ENCODE data around the gene NHSL1. TPM values are rescaled to one million over a fixed set of nuclear protein-coding genes. Genes with fewer than 3 reads are reported as not detected.

NHSL1 gene
- polyA plus RNA-seq, 3 donors = 0.06 to 2.8 (median 0.51) TPM

DNA sequence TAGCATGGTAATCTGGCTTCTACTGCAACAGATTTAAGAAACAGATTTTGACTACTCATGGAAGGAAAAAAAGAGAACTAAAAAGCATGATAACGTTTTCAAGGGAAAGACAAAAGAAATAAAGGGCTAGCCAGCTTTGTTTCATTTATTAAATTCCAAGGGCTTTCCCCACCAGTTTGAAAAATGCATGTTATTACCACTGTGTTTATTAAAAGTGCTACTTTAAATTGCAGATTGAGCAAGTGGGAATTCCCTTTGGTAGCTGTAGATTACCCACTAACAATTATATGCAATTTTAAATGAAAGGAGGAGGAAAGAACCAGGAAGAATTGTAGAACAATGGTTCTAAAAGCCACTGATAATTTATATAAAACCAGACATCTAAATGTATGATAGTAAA is 40.6 kb upstream of the NHSL1 start:
- H3K36me3 Mint-ChIP-seq = no peaks in the 10 kb centered on the region
- Histone ChIP-seq H3K4me3 (replicated peaks in 1 of 3; ENCODE audit: low read depth in 2 of 3, low read length in 3 of 3) (no peak overlapping the region), H3K27me3 (ENCODE audit: control insufficient read depth in 2 of 2, insufficient read depth in 2 of 2, low read length in 2 of 2) (no peaks in the 10 kb centered on the region), H3K4me2 (replicated peaks; ENCODE audit: extremely low read depth, low read length, poor library complexity, severe bottlenecking) (no peak overlapping the region), H3K9ac (ENCODE audit: insufficient read depth, low read length, poor library complexity, severe bottlenecking) (no peak overlapping the region), H4K20me1 (ENCODE audit: insufficient read depth, low read length) (no peaks in the 10 kb centered on the region), H3K79me2 (ENCODE audit: insufficient read depth, low read length) (no peaks in the 10 kb centered on the region), H3K27ac (ENCODE audit: low read depth in 1 of 2, low read length in 2 of 2) (no peak overlapping the region), H3K9me3 (replicated peaks in 1 of 2; ENCODE audit: control insufficient read depth in 1 of 2, insufficient read depth in 1 of 2, low read length in 2 of 2) (no peaks in the 10 kb centered on the region), H3K4me1 (ENCODE audit: control insufficient read depth in 1 of 2, insufficient read depth in 2 of 2, low read length in 2 of 2) (peaks cover 0 to 7% of the 10 kb centered on the region in 2 donors), H2AFZ (ENCODE audit: insufficient read depth, low read depth, low read length, poor library complexity, severe bottlenecking) (no peak overlapping the region), H3K36me3 (replicated peaks in 1 of 2; ENCODE audit: control insufficient read depth in 1 of 2, insufficient read depth in 2 of 2, low read length in 2 of 2) (no peaks in the 10 kb centered on the region)
- no CpG with 5 or more reads among the region's 1 CpG for WGBS (ENCODE audit: insufficient coverage)
- H3K9me3 Mint-ChIP-seq = peaks cover 0 to 2% (median 0%) of the 10 kb centered on the region in 7 donors
- intact Hi-C loops (cut with micrococcal nuclease) = no loop called here
- H3K27ac Mint-ChIP-seq = no peak overlapping the region
- peaks cover 12% of the 10 kb centered on the region for H3K4me1 Mint-ChIP-seq
- no peak for DNase-seq
- TF ChIP-seq, protein P1, sequence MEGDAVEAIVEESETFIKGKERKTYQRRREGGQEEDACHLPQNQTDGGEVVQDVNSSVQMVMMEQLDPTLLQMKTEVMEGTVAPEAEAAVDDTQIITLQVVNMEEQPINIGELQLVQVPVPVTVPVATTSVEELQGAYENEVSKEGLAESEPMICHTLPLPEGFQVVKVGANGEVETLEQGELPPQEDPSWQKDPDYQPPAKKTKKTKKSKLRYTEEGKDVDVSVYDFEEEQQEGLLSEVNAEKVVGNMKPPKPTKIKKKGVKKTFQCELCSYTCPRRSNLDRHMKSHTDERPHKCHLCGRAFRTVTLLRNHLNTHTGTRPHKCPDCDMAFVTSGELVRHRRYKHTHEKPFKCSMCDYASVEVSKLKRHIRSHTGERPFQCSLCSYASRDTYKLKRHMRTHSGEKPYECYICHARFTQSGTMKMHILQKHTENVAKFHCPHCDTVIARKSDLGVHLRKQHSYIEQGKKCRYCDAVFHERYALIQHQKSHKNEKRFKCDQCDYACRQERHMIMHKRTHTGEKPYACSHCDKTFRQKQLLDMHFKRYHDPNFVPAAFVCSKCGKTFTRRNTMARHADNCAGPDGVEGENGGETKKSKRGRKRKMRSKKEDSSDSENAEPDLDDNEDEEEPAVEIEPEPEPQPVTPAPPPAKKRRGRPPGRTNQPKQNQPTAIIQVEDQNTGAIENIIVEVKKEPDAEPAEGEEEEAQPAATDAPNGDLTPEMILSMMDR (IDR thresholded peaks at IDR 0.05) = no peak
- H3K4me3 Mint-ChIP-seq = no peak overlapping the region
- peaks cover 0 to 3% (median 0%) of the 10 kb centered on the region in 3 donors for H3K27me3 Mint-ChIP-seq (ENCODE audit: low read depth in 3 of 3)

DNA sequence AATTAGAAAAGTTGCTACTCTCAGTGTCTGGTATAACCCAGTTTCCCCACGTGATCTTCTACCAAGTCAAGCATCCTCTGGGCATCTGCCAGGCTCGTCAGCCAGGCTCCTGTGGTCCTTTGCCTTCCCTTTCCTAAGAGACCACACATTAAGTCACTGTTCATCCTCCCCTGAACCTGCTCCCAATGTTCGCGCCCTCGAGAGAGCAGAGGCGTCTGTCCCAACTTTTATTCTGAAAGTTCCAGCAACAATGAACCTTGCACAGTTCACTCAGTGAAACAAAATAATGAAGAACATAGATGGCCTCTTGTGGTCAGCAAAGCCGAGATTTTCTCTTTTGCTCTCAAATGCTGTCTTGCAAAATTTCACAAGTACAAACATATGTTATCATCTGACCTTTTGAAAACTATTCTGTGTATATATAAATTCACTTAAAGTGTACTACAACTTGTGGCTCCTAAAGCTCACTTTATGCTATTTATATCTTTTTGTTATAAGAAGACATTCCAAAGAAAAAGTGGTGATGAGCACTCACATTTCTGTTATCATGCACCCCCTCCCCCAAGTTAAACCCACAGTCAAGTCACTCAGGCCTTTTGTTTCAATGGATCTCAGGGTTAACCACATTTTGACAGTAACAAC is 39.2 kb upstream of the NHSL1 start:
- 100% methylated on average over 1 of the region's 7 CpGs for WGBS (ENCODE audit: insufficient coverage)
- DNase-seq = no peak
- peaks cover 0 to 2% (median 0%) of the 10 kb centered on the region in 7 donors for H3K9me3 Mint-ChIP-seq

More for the DNA sequence above, 39.2 kb upstream of the NHSL1 start:
- Mint-ChIP-seq H3K4me3 (no peak overlapping the region), H3K36me3 (no peaks in the 10 kb centered on the region), H3K27me3 (ENCODE audit: low read depth in 3 of 3) (peaks cover 0 to 3% (median 0%) of the 10 kb centered on the region in 3 donors), H3K27ac (no peak overlapping the region), H3K4me1 (peaks cover 12% of the 10 kb centered on the region)
- Histone ChIP-seq H3K79me2 (ENCODE audit: insufficient read depth, low read length) (no peaks in the 10 kb centered on the region), H3K27me3 (ENCODE audit: control insufficient read depth in 2 of 2, insufficient read depth in 2 of 2, low read length in 2 of 2) (no peaks in the 10 kb centered on the region), H3K4me1 (ENCODE audit: control insufficient read depth in 1 of 2, insufficient read depth in 2 of 2, low read length in 2 of 2) (peaks cover 0 to 7% of the 10 kb centered on the region in 2 donors), H3K9ac (ENCODE audit: insufficient read depth, low read length, poor library complexity, severe bottlenecking) (no peak overlapping the region), H4K20me1 (ENCODE audit: insufficient read depth, low read length) (no peaks in the 10 kb centered on the region), H2AFZ (ENCODE audit: insufficient read depth, low read depth, low read length, poor library complexity, severe bottlenecking) (no peak overlapping the region), H3K27ac (ENCODE audit: low read depth in 1 of 2, low read length in 2 of 2) (no peak overlapping the region), H3K9me3 (replicated peaks in 1 of 2; ENCODE audit: control insufficient read depth in 1 of 2, insufficient read depth in 1 of 2, low read length in 2 of 2) (no peaks in the 10 kb centered on the region), H3K36me3 (replicated peaks in 1 of 2; ENCODE audit: control insufficient read depth in 1 of 2, insufficient read depth in 2 of 2, low read length in 2 of 2) (no peaks in the 10 kb centered on the region), H3K4me2 (replicated peaks; ENCODE audit: extremely low read depth, low read length, poor library complexity, severe bottlenecking) (no peak overlapping the region), H3K4me3 (replicated peaks in 1 of 3; ENCODE audit: low read depth in 2 of 3, low read length in 3 of 3) (no peak overlapping the region)
- intact Hi-C loops (cut with micrococcal nuclease) = no loop called here
- TF ChIP-seq, protein P1 (IDR thresholded peaks at IDR 0.05) = no peak
